ENCODE measurements around the gene BCAT1. TPM values are rescaled to one million over a fixed set of nuclear protein-coding genes. Genes with fewer than 3 reads are reported as not detected.

The BCAT1 gene
- total and polyA plus RNA-seq, 9 of the 15 experiments (the other 6 are each of a cell fraction or from before 2014, with no cell fraction given) = 38.5 to 157 (median 66.8) TPM

DNA sequence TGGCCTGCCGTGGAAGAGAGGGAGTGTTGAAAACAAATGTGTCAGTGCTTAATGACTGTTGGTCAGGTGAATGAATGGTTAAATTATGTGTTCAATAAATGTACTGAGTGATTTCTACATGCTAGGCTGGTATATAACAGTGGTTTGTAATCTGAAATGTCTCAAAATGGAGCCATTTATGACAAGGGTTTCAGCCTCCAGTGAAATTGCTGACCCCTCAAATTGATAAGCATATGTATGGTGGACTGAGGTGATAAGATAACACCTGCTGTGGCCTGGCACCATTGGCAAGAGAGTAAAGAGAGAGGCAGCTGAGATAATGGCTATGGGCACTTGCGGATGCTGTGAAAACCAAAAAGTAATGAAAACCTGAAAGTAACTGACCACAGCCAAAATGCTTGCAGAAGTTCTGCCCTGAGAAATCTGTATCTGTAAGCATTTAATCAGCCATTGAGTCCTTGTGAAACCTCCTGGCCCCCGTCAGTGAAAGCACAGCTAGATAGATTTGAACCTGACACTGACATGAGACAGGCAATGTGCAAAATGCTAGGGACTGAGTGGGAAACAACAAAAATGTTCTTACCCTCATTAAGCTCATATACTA is 1.4 kb upstream of the BCAT1 start (continued):
- TF ChIP-seq, protein P1, sequence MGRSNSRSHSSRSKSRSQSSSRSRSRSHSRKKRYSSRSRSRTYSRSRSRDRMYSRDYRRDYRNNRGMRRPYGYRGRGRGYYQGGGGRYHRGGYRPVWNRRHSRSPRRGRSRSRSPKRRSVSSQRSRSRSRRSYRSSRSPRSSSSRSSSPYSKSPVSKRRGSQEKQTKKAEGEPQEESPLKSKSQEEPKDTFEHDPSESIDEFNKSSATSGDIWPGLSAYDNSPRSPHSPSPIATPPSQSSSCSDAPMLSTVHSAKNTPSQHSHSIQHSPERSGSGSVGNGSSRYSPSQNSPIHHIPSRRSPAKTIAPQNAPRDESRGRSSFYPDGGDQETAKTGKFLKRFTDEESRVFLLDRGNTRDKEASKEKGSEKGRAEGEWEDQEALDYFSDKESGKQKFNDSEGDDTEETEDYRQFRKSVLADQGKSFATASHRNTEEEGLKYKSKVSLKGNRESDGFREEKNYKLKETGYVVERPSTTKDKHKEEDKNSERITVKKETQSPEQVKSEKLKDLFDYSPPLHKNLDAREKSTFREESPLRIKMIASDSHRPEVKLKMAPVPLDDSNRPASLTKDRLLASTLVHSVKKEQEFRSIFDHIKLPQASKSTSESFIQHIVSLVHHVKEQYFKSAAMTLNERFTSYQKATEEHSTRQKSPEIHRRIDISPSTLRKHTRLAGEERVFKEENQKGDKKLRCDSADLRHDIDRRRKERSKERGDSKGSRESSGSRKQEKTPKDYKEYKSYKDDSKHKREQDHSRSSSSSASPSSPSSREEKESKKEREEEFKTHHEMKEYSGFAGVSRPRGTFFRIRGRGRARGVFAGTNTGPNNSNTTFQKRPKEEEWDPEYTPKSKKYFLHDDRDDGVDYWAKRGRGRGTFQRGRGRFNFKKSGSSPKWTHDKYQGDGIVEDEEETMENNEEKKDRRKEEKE (IDR thresholded peaks at IDR 0.05; ENCODE audit: borderline replicate concordance in 1 of 2, control insufficient read depth in 1 of 2, low read depth in 2 of 2, low read length in 1 of 2) = no peak
- TF ChIP-seq, protein P2, sequence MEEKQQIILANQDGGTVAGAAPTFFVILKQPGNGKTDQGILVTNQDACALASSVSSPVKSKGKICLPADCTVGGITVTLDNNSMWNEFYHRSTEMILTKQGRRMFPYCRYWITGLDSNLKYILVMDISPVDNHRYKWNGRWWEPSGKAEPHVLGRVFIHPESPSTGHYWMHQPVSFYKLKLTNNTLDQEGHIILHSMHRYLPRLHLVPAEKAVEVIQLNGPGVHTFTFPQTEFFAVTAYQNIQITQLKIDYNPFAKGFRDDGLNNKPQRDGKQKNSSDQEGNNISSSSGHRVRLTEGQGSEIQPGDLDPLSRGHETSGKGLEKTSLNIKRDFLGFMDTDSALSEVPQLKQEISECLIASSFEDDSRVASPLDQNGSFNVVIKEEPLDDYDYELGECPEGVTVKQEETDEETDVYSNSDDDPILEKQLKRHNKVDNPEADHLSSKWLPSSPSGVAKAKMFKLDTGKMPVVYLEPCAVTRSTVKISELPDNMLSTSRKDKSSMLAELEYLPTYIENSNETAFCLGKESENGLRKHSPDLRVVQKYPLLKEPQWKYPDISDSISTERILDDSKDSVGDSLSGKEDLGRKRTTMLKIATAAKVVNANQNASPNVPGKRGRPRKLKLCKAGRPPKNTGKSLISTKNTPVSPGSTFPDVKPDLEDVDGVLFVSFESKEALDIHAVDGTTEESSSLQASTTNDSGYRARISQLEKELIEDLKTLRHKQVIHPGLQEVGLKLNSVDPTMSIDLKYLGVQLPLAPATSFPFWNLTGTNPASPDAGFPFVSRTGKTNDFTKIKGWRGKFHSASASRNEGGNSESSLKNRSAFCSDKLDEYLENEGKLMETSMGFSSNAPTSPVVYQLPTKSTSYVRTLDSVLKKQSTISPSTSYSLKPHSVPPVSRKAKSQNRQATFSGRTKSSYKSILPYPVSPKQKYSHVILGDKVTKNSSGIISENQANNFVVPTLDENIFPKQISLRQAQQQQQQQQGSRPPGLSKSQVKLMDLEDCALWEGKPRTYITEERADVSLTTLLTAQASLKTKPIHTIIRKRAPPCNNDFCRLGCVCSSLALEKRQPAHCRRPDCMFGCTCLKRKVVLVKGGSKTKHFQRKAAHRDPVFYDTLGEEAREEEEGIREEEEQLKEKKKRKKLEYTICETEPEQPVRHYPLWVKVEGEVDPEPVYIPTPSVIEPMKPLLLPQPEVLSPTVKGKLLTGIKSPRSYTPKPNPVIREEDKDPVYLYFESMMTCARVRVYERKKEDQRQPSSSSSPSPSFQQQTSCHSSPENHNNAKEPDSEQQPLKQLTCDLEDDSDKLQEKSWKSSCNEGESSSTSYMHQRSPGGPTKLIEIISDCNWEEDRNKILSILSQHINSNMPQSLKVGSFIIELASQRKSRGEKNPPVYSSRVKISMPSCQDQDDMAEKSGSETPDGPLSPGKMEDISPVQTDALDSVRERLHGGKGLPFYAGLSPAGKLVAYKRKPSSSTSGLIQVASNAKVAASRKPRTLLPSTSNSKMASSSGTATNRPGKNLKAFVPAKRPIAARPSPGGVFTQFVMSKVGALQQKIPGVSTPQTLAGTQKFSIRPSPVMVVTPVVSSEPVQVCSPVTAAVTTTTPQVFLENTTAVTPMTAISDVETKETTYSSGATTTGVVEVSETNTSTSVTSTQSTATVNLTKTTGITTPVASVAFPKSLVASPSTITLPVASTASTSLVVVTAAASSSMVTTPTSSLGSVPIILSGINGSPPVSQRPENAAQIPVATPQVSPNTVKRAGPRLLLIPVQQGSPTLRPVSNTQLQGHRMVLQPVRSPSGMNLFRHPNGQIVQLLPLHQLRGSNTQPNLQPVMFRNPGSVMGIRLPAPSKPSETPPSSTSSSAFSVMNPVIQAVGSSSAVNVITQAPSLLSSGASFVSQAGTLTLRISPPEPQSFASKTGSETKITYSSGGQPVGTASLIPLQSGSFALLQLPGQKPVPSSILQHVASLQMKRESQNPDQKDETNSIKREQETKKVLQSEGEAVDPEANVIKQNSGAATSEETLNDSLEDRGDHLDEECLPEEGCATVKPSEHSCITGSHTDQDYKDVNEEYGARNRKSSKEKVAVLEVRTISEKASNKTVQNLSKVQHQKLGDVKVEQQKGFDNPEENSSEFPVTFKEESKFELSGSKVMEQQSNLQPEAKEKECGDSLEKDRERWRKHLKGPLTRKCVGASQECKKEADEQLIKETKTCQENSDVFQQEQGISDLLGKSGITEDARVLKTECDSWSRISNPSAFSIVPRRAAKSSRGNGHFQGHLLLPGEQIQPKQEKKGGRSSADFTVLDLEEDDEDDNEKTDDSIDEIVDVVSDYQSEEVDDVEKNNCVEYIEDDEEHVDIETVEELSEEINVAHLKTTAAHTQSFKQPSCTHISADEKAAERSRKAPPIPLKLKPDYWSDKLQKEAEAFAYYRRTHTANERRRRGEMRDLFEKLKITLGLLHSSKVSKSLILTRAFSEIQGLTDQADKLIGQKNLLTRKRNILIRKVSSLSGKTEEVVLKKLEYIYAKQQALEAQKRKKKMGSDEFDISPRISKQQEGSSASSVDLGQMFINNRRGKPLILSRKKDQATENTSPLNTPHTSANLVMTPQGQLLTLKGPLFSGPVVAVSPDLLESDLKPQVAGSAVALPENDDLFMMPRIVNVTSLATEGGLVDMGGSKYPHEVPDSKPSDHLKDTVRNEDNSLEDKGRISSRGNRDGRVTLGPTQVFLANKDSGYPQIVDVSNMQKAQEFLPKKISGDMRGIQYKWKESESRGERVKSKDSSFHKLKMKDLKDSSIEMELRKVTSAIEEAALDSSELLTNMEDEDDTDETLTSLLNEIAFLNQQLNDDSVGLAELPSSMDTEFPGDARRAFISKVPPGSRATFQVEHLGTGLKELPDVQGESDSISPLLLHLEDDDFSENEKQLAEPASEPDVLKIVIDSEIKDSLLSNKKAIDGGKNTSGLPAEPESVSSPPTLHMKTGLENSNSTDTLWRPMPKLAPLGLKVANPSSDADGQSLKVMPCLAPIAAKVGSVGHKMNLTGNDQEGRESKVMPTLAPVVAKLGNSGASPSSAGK (IDR thresholded peaks at IDR 0.05) = no peak
